NCI-H128 (cell line): ENCODE measurements around the gene SPECC1L.

ENCODE experiments used
- DNase-seq: peaks from one replicate; lab custom pipeline; 2025; ENCODE audit not compliant: unreplicated experiment; lab: John Stamatoyannopoulos, UW

The SPECC1L gene

GRCh38 chr22:24322522-24322921 lies 51.9 kb downstream of the SPECC1L start:
- no peak for DNase-seq

- no peak for DNase-seq
Measured at GRCh38 chr22:24323233-24323632, 52.6 kb downstream of the SPECC1L start.

GRCh38 chr22:24323695-24324094 lies 53.1 kb downstream of the SPECC1L start:
- no peak for DNase-seq

- DNase-seq = no peak
Measured at GRCh38 chr22:24324137-24324536, 53.5 kb downstream of the SPECC1L start.

GRCh38 chr22:24325105-24325757 lies 54.6 kb downstream of the SPECC1L start:
- no peak for DNase-seq

- no peak for DNase-seq
Measured at GRCh38 chr22:24326266-24326665, 55.6 kb downstream of the SPECC1L start.

GRCh38 chr22:24327832-24328231 lies 57.2 kb downstream of the SPECC1L start:
- DNase-seq = no peak

GRCh38 chr22:24329453-24329852 lies 58.8 kb downstream of the SPECC1L start:
- no peak for DNase-seq

- no peak for DNase-seq
Measured at GRCh38 chr22:24330636-24331035, 60.0 kb downstream of the SPECC1L start.

- DNase-seq = no peak
Measured at GRCh38 chr22:24331468-24332440, 61.1 kb downstream of the SPECC1L start.

- no peak for DNase-seq
Measured at GRCh38 chr22:24333301-24333700, 62.7 kb downstream of the SPECC1L start.

GRCh38 chr22:24335496-24335895 lies 64.9 kb downstream of the SPECC1L start:
- DNase-seq = no peak

- DNase-seq = no peak
Measured at GRCh38 chr22:24337894-24338645, 67.4 kb downstream of the SPECC1L start.

GRCh38 chr22:24338726-24339451 lies 68.3 kb downstream of the SPECC1L start:
- no peak for DNase-seq

- no peak for DNase-seq
Measured at GRCh38 chr22:24339452-24339747, 68.8 kb downstream of the SPECC1L start.

- DNase-seq = no peak
Measured at GRCh38 chr22:24341627-24342026, 71.0 kb downstream of the SPECC1L start.

- no peak for DNase-seq
Measured at GRCh38 chr22:24350627-24351026, 80.0 kb downstream of the SPECC1L start.

GRCh38 chr22:24353121-24353520 lies 82.5 kb downstream of the SPECC1L start:
- no peak for DNase-seq

- no peak for DNase-seq
Measured at GRCh38 chr22:24355574-24355973, 84.9 kb downstream of the SPECC1L start.

- no peak for DNase-seq
Measured at GRCh38 chr22:24357547-24357946, 86.9 kb downstream of the SPECC1L start.
